Smooth muscle cell of the brain vasculature (primary cell): ENCODE results near the gene DAZAP1.
A peak's percentile ranks its signal among the peaks of the same experiment; 100 is the strongest.
"Not testable (repeated sequence)": the region's sequence is repeated elsewhere in the genome, so short reads cannot be mapped to it uniquely, and the experiment has no call there.

Source experiments
- DNase-seq: peaks from one replicate; pipeline ENCODE4 v3.0.0-alpha.2; 2012; ENCODE audit warnings: low read depth, low spot score

The DAZAP1 gene

GRCh38 chr19:1425102-1425837 is 17.9 kb downstream of the DAZAP1 start:
- no peak for DNase-seq

DNA sequence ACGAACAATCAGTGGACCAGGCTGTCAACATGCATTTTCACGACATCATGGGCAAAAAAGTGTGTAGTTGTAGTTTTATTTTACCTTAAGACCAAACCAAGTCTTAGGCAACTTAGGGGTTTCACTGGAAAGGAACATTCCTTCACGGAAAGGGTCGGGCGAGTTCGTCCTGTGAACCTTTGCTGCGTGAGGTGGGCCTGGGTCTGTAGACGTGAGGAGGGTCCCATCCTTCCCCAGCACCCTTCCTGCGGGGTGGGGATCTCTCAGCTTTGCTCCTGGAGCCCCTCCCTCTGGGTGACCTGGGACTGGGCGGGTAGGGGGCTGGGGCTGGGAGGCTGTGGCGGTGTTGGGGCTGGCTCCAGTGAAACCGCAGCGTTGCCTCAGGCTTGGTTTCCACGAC is 18.5 kb downstream of the DAZAP1 start:
- no peak for DNase-seq

DNA sequence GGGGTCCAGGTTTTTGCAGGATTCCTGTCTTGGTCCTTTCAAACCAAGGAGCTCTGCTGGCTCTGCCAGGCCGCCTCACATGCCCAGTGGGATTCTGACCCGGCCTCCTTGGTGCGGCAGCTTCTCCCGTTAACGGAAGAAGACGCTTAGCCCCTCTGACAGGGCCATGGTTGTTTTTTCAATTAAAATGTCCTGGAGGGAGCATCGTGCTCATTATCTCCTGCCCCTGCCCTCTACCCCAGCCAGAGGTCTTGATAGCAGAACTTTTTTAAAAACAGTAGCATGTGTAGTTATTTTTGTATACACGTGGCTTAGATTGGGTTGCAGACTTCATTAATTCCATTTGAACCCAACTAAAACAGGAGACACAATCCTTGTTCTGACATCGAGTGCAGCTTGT is 19.4 kb downstream of the DAZAP1 start:
- no peak for DNase-seq

- no peak for DNase-seq
Measured at GRCh38 chr19:1427221-1427920, 20.0 kb downstream of the DAZAP1 start.

GRCh38 chr19:1428738-1429391 is 21.5 kb downstream of the DAZAP1 start:
- DNase-seq: no peak

DNA sequence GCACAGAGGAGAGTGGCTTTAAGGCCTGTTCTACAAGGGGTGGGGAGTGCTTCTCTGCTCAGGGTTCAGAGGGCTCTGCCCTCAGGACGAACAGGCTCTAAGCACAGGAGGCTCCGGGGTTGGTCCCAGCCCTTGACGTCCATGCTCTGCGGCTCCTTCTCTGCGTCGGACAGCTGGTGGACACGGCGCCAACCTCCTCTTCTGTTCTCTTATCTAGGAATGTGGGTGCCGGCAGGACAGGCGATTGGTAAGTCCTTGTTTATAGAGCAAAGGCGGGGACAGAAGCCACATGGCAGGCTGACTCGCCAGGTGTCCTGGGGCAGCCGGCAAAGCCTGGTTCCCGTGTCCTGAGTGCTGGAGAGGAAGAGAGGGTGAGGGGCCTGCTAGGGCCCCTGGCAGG is 22.4 kb downstream of the DAZAP1 start:
- DNase-seq: no peak

GRCh38 chr19:1430246-1430645 is 22.9 kb downstream of the DAZAP1 start:
- no peak for DNase-seq

DNA sequence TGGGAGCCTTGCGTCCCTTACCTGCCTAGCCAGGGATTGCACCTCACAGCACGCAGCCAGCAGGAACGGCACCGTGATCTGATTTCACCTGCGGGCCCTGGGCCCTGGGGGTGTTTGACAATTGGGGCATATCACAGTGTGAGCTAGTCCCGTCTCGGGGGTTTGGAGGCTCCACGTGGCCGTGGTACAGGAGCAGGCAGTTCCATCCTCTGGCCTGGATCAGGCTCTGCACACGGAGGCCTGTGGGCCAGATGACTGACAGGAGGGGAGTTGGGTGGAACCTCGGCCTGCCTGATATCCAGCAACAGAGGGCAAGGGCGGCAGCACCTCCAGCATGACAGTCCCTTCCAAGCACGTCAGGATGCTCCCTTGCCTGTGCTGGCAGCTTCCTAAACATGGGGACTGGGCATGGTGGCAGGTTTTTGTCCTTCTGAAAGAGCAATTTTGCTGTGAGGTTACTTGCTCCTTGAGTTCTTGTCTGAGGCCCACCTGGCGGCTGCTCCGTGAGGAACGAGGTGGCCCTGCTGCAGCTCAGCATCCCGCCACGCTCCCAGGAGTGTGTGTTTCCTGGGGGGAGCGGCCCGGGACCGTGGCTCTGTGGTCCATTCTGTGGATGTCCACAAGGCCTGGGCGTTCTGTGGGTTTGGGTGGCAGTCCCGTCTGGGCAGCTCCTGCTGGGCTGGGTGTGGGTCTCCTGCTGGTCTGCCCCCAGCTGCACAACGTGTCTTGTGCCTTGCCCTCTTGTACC is 24.5 kb downstream of the DAZAP1 start:
- no peak for DNase-seq

GRCh38 chr19:1432507-1432887 is 25.1 kb downstream of the DAZAP1 start:
- DNase-seq: no peak

DNA sequence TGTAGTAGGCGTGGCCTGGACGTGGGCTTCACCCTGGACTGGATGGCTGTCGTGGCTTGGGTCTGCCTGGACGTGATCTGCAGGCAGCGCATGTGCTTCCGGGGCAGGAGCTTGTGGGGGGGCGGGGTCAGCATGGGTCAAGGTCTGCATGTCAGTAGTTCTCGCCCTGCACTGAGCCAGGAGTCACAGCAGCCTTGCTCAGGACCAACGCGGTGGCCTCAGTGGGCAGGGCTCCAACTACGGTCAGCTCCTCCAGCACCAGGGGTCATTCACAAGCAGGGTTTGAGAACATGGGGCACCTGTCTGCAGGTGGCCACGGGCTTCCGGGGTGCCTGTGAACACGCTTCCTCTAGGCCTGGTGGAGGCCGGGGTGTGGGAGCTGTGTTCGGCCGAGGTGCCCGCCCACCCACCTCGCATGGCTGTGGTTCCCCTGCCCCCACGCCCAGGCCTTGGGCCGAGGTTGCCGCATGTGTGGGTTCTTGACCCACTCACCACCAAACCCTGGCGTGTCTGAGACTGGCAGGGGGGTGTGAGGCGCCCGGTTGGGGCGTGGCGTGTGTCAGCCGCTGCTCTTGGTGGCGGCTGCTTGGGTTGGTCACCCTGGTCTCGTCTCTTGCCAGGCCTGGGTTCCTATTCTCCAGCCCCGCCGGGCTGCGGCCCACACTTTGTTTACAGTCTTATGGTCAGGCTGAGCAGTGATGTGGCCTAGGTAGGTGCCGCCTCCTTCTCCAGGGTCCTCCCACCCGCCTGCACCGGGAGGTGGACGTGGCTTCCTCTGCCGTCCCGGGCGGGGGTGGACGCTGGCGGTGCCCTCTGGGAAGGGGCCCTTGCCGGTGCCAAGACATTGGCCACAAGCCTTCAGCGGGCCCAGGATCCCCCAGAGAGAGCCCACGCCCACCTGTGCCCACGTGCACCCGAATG is 26.0 kb downstream of the DAZAP1 start:
- no peak for DNase-seq

DNA sequence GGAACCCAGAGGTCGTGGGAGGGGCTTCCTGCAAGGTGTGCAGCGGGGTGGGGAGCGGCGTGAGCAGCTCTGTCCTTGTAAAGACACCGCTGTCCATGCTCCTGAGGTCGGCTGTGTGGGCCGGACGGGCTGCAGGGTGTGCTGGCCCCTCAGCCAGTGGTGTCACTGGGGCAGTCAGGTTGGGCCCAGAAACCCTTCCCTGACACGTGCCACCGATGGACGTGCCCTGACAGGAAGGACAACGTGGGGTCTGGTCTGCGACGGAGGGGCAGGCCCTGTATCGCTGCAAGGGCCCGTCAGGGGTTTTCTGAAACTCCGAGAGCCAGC is 26.6 kb downstream of the DAZAP1 start:
- no peak for DNase-seq

GRCh38 chr19:1434577-1435060 is 27.2 kb downstream of the DAZAP1 start:
- DNase-seq: no peak

- no peak for DNase-seq
Measured at GRCh38 chr19:1435378-1435989, 28.1 kb downstream of the DAZAP1 start.

DNA sequence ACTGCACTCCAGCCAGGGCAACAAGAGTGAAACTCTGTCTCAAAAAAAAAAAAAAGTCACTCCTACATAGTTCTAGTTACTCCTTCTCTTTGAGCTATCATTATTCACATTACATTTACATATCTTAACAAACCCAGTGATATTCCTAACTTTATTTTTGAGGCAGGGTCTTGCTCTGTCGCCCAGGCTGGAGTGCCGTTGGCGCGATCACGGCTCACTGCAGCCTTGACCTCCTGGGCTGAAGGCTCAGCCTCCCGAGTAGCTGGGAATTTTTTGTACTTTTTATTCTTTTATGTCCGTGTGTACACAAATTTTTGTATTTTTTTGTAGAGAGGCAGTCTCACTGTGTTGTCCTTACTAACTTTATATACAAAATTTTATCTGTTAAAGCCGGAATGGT is 30.2 kb downstream of the DAZAP1 start:
- DNase-seq: no peak

GRCh38 chr19:1438035-1438932 is 30.9 kb downstream of the DAZAP1 start, which contains the start of gene RPS15:
RPS15 (plus strand) TSS chr19:1438396; CDS start chr19:1438426, 30 bp downstream.
- peak; percentile 89 for DNase-seq

- no peak for DNase-seq
Measured at GRCh38 chr19:1438933-1439354, 31.6 kb downstream of the DAZAP1 start.

DNA sequence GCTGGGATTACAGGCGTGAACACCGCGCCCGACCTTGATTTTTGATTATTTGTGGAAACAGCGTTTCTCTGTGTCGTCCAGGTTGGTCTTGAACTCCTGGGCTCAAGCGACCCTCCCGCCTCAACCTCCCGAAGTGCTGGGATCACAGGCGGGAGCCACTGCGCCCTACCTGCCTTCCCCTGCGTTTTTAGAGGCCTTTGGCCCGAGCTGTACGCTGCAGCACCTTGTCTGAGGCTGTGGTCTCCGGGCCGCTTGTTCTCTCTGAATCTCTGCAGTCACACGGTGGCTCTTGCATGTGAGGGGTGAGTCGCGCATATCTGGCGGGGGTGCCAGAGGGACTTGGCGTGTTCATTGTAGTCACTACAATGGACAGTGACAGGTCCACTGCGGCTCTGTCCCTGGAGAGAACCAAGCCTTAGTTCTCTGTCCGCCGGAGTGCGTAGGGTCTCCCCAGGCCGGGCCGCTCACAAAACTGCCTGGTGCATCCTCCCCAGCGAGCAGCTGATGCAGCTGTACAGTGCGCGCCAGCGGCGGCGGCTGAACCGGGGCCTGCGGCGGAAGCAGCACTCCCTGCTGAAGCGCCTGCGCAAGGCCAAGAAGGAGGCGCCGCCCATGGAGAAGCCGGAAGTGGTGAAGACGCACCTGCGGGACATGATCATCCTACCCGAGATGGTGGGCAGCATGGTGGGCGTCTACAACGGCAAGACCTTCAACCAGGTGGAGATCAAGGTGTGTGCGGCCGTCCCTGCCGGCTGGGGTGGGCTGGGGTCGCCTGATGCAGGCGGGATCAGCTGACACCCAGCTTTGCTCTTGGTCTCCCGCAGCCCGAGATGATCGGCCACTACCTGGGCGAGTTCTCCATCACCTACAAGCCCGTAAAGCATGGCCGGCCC is 32.4 kb downstream of the DAZAP1 start:
- DNase-seq: not testable (repeated sequence)

- no peak for DNase-seq
Measured at GRCh38 chr19:1440418-1440801, 33.0 kb downstream of the DAZAP1 start.
